NCI-H748 (cell line): ENCODE data around the gene KIAA1671.
A peak's percentile ranks its signal among the peaks of the same experiment; 100 is the strongest.
"Not testable (repeated sequence)": the region's sequence is repeated elsewhere in the genome, so short reads cannot be mapped to it uniquely, and the experiment has no call there.

ENCODE experiments used
- DNase-seq: peaks from one replicate; lab custom pipeline; 2025; ENCODE audit not compliant: unreplicated experiment; lab: John Stamatoyannopoulos, UW

Gene KIAA1671

GRCh38 chr22:25183949-25184619 is 231.6 kb downstream of the KIAA1671 start:
- no peak for DNase-seq

DNA sequence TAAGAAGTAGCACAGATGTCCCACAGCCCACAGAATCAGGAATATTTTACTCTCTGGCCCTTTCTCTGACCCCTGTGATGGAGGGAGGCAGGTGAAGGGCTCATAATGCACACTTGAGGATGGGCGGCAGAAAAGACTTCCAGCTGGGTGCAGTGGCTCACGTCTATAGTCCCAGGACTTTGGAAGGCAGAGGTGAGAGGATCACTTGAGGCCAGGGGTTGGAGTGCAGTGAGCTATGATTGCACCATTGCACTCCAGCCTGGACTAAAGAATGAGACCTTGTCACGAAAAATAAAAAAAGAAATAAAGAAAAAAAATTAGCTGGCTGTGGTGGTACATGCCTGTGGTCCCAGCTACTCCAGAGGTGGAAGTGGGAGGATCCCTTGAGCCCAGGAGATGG is 233.6 kb downstream of the KIAA1671 start:
- no peak for DNase-seq

DNA sequence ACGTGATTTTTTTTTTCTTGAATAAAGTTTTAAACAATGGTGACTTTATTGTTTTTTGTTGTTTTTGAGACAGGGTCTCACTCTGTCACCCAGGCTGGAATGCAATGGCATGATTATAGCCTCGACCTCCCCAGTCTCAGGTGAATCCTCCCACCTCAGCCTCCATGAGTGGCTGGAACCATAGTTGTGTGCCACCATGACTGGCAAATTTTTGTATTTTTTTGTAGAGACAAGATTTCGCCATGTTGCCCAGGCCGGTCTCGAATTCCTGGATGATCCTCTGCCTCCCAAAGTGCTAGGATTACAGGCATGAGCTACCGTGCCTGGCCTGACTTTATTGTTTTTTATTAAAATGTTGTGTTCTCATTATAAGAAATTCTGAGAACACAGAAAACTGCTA is 235.0 kb downstream of the KIAA1671 start:
- DNase-seq, result no peak

- no peak for DNase-seq
These were observed 239.9 kb downstream of the KIAA1671 start for GRCh38 chr22:25192406-25192805.

GRCh38 chr22:25193130-25193529 is 240.6 kb downstream of the KIAA1671 start:
- no peak for DNase-seq

DNA sequence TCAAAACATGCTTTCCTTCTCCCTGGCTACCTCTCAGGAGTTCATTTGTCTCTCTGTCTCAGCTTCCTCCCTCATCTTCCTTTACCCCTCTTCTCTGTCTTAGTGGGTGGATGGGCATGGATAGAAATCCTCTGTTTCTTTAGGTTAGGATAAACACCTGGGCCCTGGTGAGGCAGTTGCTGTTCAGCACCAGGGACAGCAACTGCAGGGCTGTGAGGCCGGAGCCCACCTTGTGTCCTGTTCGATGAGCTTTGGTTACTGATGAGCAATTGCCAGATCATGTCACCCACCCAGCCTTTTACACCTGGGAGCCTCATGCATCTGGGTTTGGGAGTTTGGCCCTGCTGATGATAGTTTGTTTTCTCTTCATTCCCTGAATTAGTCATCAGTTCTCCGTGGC is 241.0 kb downstream of the KIAA1671 start:
- DNase-seq, result no peak

GRCh38 chr22:25196326-25196725 is 243.8 kb downstream of the KIAA1671 start:
- DNase-seq, result no peak

GRCh38 chr22:25197340-25197739 is 244.8 kb downstream of the KIAA1671 start:
- DNase-seq, result no peak

- no peak for DNase-seq
These were observed 247.4 kb downstream of the KIAA1671 start, which contains the start of gene CRYBB3 for GRCh38 chr22:25199731-25200520. Gene CRYBB3 (plus strand): TSS chr22:25199858. CDS start chr22:25201397, 1,539 bp downstream.

DNA sequence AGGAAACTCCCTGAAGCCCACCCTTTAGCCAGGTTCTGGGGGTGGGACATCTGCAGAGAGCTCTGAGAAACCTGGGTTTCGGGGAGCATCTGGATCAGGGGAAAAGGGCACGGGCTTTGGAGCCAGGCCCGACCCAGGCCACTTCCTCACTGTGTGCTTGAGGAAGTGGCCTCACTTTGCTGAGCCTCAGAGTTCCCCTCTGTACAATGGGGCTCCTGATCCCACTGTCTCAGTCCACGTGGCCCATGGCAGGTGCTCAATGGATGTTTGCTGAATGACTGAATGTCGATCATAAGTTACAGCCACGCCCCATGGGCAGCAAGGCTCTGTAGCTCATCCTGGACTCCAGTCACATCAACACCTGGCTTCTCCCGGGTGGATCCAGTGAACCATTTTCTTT is 248.5 kb downstream of the KIAA1671 start:
- no peak for DNase-seq

DNA sequence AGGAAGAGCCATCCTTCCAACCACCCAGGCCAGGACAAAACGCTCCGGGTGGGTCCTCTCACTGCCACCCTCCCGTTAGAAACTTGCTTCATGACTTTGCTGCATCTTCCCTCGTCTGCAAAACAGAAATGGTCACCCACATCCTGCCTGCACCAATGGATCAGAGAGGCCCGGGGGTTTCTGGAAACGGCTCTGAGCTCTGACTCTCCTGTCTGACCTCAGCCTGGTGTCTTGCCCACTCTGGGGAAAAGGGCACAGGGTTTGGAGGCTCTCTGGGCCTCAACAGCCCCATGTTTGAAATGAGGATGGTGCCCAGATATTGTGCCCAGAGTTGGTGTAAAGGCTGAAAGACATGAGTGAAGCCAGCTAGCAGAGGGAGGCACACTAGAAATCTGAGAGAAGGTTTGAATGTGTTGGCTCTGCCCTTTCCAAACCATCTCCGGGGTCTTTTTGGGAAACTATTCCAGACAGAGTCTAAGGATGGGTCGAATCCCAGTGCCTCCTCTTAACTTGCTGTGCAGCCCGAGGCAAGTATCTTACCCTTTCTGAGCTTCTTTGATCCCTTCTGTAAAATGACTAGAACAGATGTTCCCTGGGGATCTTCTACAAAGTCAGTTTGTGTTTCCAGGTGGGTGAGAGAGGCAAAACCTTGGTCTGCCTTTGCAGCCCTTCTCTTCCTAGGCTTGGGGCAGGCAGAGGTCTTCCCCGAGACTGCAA is 249.2 kb downstream of the KIAA1671 start:
- no peak for DNase-seq

- peak; percentile 54 for DNase-seq
These were observed 249.9 kb downstream of the KIAA1671 start for GRCh38 chr22:25202290-25202921.

DNA sequence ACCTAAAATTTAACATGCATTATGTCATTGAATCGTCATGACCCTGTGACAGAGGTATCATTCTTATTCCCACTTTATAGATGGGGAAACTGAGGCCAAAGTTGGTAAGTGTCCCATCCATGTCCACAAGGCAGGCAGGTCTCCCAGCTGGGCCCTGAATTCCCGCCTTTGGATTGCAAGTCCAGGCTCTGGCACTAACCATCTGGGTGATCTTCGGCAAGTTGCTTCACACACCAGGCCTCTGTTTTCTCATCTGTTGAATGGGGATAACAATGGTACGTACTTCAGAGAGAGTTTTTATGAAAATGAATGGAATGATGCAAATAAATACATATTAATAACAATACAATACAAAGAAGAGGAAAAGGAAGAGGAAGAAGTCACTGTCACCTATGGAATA is 250.6 kb downstream of the KIAA1671 start:
- no peak for DNase-seq

- not testable (repeated sequence) for DNase-seq
These were observed 252.0 kb downstream of the KIAA1671 start for GRCh38 chr22:25204547-25204946.

DNA sequence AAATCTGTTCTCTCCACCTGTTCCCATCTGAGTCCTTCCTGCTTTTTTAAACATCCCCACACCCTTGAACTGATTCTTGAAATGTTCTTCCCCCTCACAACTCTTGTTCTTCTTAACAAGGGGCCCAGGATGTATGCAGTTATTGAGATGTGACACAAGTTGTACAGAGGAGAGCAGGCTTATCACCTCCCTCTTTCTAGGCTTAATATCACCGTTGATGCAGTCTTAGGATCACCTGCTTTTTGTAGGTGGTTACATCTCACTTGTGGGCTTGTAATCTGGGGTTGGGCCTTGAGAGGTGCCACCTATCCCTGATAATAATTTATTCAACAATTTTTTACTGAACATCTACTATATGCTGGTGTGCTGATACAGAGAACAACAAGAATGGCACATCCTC is 253.3 kb downstream of the KIAA1671 start:
- DNase-seq, result no peak

- DNase-seq, result no peak
These were observed 254.5 kb downstream of the KIAA1671 start for GRCh38 chr22:25206998-25207397.

- no peak for DNase-seq
These were observed 255.1 kb downstream of the KIAA1671 start for GRCh38 chr22:25207553-25208157.

- no peak for DNase-seq
These were observed 255.8 kb downstream of the KIAA1671 start for GRCh38 chr22:25208328-25208727.

GRCh38 chr22:25208743-25209505 is 256.4 kb downstream of the KIAA1671 start:
- no peak for DNase-seq

GRCh38 chr22:25210793-25211192 is 258.3 kb downstream of the KIAA1671 start:
- no peak for DNase-seq
